Measurements from ENCODE around the gene ZBTB17.

GRCh38 chr1:15959827-15960446 is 16.0 kb downstream of the ZBTB17 start:
- TF ChIP-seq CTCF (IDR thresholded peaks at IDR 0.05) = no peak
- no peak for TF ChIP-seq EZH2phosphoT487 (IDR thresholded peaks at IDR 0.05)
- TF ChIP-seq EZH2 (IDR thresholded peaks at IDR 0.05) = no peak

All from neural progenitor cell (in vitro differentiated cells).